Measurements from ENCODE around the gene PLD2.

PLD2 gene, protein sequence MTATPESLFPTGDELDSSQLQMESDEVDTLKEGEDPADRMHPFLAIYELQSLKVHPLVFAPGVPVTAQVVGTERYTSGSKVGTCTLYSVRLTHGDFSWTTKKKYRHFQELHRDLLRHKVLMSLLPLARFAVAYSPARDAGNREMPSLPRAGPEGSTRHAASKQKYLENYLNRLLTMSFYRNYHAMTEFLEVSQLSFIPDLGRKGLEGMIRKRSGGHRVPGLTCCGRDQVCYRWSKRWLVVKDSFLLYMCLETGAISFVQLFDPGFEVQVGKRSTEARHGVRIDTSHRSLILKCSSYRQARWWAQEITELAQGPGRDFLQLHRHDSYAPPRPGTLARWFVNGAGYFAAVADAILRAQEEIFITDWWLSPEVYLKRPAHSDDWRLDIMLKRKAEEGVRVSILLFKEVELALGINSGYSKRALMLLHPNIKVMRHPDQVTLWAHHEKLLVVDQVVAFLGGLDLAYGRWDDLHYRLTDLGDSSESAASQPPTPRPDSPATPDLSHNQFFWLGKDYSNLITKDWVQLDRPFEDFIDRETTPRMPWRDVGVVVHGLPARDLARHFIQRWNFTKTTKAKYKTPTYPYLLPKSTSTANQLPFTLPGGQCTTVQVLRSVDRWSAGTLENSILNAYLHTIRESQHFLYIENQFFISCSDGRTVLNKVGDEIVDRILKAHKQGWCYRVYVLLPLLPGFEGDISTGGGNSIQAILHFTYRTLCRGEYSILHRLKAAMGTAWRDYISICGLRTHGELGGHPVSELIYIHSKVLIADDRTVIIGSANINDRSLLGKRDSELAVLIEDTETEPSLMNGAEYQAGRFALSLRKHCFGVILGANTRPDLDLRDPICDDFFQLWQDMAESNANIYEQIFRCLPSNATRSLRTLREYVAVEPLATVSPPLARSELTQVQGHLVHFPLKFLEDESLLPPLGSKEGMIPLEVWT

DNA sequence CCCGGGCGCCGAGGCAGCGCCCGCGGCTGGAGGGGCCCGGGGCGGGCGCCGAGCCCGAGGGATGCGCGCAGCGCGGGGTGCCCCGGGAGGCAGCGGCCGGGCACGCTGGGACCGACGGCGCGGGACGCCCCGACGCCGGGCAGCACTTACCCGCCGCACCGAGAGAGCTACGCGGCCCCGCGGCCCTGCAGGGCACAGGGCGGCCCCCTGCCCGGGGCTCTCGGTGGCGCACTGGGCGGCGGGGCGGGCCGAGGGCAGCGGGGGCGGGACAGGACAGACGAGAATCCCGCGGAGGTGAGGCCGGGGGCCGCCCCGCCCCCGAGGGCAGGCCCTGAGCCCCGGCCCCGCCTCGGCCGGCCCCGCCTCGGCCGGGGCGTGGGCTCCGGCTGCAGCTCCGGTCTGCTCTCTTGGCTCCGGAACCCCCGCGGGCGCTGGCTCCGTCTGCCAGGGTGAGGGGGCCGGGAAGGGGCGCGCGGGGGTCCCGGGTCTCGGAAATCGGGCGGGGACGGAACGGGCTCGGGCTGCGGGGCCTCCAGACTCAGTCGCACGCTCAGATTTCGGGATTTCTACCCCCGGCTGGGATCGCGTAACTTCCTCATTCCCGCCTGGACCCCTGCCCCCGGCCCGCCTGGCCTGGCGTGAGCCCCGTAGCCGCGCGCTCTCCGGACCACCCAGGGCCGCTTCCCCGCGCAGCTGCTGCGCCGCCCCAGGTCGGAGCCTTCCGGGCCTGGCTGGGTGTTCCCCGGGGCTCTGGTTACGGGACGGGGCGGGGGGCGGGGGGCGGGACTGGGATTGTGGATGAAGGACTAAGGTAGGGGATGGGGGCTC lies at the start of gene PLD2:
PLD2 (plus strand) TSS at position 376 of the 828 bp plus-strand sequence. CDS start 621 bp downstream, outside the sequence.
- peak within 1 kb of the TSS; percentile 71 for H3K4me3 ChIP-seq (ENCODE audit: low read length)
- TF ChIP-seq, protein P1, sequence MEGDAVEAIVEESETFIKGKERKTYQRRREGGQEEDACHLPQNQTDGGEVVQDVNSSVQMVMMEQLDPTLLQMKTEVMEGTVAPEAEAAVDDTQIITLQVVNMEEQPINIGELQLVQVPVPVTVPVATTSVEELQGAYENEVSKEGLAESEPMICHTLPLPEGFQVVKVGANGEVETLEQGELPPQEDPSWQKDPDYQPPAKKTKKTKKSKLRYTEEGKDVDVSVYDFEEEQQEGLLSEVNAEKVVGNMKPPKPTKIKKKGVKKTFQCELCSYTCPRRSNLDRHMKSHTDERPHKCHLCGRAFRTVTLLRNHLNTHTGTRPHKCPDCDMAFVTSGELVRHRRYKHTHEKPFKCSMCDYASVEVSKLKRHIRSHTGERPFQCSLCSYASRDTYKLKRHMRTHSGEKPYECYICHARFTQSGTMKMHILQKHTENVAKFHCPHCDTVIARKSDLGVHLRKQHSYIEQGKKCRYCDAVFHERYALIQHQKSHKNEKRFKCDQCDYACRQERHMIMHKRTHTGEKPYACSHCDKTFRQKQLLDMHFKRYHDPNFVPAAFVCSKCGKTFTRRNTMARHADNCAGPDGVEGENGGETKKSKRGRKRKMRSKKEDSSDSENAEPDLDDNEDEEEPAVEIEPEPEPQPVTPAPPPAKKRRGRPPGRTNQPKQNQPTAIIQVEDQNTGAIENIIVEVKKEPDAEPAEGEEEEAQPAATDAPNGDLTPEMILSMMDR (conservative IDR thresholded peaks at IDR 0.05; ENCODE audit: low read length): no peak
- peak; percentile 70 for DNase-seq (ENCODE audit: low read depth)

DNA sequence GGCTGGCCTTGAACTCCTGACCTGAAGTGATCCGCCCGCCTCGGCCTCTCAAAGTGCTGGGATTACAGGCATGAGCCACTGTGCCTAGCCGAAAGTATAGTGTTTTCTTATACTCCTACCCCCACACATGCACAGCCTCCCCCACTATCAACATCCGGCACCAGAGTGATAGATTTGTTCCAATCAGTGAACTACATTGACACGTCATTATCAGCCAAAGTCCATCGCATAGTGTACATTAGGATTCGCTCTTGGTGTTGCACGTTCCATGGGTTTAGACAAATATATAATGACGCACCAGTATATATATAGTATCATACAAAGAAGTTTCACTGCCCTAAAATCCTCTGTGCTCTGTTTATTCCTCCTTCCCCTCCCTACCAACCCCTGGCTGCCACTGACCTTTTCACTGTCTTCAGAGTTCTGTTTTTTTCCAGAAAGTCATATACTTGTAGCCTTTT lies 47.1 kb upstream of the PLD2 start:
- no peak overlapping the region for H3K4me3 ChIP-seq (ENCODE audit: low read length)
- TF ChIP-seq, protein P1 (conservative IDR thresholded peaks at IDR 0.05; ENCODE audit: low read length): no peak
- DNase-seq (ENCODE audit: low read depth): no peak

DNA sequence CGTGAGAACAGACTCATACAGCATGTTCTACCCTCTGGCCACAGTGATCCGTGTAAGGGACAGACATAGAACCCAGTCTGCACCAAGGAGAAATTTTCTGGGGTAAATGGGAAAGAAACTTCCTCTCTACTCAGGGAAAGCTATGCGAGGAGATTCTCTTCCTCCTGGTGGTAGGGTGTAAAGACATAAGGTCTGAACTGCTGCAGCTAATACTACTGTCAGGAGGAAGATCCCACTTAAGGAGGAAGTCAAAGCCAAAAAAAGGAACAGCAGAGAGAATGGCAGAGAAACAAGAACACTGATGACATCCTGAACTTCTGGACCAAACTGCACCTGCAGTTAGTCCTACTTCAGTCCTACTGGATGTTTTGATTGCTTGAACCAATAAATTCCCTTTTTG lies 42.4 kb upstream of the PLD2 start:
- TF ChIP-seq, protein P1 (conservative IDR thresholded peaks at IDR 0.05; ENCODE audit: low read length): no peak
- no peak for DNase-seq (ENCODE audit: low read depth)
- H3K4me3 ChIP-seq (ENCODE audit: low read length): no peak overlapping the region

DNA sequence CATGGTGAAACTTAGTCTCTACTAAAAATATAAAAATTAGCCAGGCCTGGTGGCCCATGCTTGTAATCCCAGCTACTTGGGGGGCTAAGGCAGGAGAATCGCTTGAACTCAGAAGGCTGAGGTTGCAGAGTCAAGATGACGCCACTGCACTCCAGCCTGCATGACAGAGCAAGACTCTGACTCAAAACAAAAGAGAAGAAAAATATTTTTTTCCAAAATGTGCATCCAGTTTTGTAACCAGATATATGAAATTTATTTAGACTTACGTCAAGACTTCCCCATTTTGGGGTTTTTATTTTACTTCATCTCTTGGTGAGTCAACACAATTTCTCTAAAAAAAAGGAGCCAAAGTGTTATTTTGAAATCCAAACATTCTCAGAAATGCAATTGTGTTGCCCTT lies 40.8 kb upstream of the PLD2 start:
- DNase-seq (ENCODE audit: low read depth): peak; percentile 13
- H3K4me3 ChIP-seq (ENCODE audit: low read length): no peak overlapping the region
- TF ChIP-seq, protein P1 (conservative IDR thresholded peaks at IDR 0.05; ENCODE audit: low read length): no peak

DNA sequence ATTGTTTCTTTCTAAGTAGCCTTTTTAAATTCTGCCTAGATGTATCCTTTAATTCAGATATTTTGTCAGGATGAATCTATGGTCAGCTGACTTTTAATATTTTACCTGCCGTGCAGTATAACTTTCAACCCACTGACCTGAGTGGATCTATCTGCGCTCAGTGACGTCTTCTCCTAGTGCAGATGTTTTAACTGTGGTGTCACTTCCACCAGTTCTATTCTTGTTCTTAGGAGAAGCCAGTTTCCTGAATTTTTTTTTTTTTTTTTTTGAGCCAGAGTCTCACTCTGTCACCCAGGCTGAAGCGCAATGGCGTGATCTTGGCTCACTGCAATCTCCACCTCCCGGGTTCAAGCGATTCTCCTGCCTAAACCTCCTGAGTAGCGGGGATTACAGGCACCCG lies 40.2 kb upstream of the PLD2 start:
- TF ChIP-seq, protein P1 (conservative IDR thresholded peaks at IDR 0.05; ENCODE audit: low read length): no peak
- H3K4me3 ChIP-seq (ENCODE audit: low read length): no peak overlapping the region
- no peak for DNase-seq (ENCODE audit: low read depth)

DNA sequence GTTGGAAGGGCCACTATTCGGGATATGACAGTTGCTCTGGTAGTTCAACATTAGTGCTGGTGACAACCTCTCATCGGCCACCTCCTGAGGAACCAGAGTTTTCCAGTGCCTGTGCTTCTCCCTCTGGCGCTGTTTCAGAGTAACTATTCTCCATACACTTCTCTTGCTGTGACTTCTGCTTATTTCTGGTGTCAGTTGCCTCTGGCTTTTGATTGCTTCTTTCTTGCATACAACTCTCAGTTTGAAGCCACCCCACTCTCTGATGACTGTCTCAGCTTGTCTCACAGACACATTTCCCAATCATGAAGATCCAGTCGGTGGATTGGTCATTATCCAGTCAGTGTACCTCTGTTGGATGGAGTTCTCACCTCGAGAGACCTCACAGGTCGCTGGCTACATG lies 38.7 kb upstream of the PLD2 start:
- H3K4me3 ChIP-seq (ENCODE audit: low read length): no peak overlapping the region
- no peak for DNase-seq (ENCODE audit: low read depth)
- TF ChIP-seq, protein P1 (conservative IDR thresholded peaks at IDR 0.05; ENCODE audit: low read length): no peak

Data from AG10803 (cell line).